ENCODE results near the gene RASGRF1.
"Not testable (repeated sequence)": the region's sequence is repeated elsewhere in the genome, so short reads cannot be mapped to it uniquely, and the experiment has no call there.

RASGRF1 gene

DNA sequence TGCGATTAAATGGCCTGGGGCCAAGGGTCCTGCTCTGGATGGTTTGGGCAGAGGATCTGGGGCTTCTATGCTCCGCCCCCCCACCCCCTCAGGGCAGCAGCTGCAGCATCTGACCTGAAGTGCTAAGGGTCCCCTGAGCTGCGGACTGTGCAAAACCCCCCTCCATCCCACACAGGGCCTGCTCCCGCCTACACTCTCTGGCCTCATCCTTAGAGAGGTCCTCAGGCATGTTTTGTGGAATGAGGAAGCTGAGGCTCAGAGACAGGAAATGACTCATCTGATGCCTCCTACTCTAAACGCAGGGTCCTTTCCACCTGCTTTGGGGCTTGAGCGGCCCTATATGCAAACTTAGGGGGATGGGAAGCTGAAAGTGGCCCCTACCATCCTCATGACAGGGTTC, 86.2 kb downstream of the RASGRF1 start:
- no peak for DNase-seq
- Mint-ChIP-seq H3K27ac (peak overlapping the region; percentile 11), H3K36me3 (ENCODE audit: low read depth) (no peaks in the 10 kb centered on the region), H3K27me3 (no peaks in the 10 kb centered on the region), H3K9me3 (no peaks in the 10 kb centered on the region), H3K4me3 (no peak overlapping the region), H3K4me1 (ENCODE audit: low read depth) (peaks cover 12% of the 10 kb centered on the region)

DNA sequence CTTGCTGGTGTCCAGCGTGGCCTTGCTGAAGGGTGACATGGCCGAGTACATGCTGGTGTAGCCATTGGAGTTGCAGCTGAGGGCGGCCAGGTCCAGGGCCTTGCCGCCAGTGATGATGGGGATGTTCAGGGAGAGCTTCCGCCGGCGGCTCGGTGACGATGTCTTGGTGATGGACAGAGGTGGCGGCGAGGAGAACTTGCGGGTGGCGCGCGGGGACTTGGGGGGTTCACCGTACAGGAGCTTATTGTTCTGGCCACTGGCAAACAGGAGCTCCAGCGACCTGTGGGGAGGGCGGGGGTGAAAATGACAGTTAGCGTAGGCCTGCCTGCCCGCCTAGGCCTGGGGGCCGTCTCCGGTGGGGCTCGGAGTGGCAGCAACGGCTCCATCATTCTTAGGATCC, 86.7 kb downstream of the RASGRF1 start:
- H3K36me3 Mint-ChIP-seq (ENCODE audit: low read depth) = no peaks in the 10 kb centered on the region
- H3K27me3 Mint-ChIP-seq = no peaks in the 10 kb centered on the region
- no peaks in the 10 kb centered on the region for H3K9me3 Mint-ChIP-seq
- DNase-seq = no peak
- no peak overlapping the region for H3K4me3 Mint-ChIP-seq
- no peak overlapping the region for H3K27ac Mint-ChIP-seq
- peaks cover 12% of the 10 kb centered on the region for H3K4me1 Mint-ChIP-seq (ENCODE audit: low read depth)

DNA sequence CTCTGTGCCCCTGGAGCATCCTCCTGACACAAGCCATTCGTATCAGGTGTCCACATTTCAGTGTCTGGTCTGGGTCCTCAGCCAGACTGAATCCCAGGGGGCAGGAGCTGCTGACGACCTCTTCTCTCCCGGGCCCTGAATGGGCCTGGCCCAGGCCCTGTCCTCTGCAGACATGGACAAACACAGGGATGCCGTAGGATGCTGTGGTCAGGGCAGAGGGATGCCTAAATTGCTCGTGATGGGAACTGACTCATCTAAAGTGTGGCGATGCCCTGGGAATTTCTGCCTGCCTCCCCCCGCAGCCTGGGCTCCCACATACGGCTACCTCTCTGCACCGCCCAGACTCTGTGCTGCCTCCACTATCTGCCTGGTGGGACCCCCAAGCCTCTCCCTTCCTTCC, 87.3 kb downstream of the RASGRF1 start:
- H3K4me1 Mint-ChIP-seq (ENCODE audit: low read depth) = peaks cover 12% of the 10 kb centered on the region
- no peaks in the 10 kb centered on the region for H3K9me3 Mint-ChIP-seq
- no peak for DNase-seq
- H3K27me3 Mint-ChIP-seq = no peaks in the 10 kb centered on the region
- no peak overlapping the region for H3K4me3 Mint-ChIP-seq
- H3K36me3 Mint-ChIP-seq (ENCODE audit: low read depth) = no peaks in the 10 kb centered on the region
- no peak overlapping the region for H3K27ac Mint-ChIP-seq

DNA sequence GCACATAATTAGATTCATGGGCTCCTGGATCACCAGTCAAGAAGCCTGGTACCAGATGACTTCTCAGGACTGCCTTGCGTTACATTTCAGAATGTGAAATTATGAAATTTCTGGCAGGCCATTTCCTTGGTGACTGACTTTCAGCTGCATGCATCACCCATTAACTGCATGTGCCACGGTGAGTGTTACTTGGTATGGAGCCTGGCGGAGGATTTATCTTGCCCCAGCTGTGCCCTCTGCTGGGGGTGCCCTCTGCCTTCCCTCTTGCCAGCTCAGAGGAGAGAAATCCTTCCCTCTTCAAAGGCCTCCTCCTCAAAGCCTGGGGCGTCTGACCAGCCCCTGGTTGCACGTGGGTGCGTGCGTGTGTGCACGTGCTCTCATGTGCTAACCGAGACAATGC, 88.0 kb downstream of the RASGRF1 start:
- no peak for DNase-seq
- no peaks in the 10 kb centered on the region for H3K36me3 Mint-ChIP-seq (ENCODE audit: low read depth)

DNA sequence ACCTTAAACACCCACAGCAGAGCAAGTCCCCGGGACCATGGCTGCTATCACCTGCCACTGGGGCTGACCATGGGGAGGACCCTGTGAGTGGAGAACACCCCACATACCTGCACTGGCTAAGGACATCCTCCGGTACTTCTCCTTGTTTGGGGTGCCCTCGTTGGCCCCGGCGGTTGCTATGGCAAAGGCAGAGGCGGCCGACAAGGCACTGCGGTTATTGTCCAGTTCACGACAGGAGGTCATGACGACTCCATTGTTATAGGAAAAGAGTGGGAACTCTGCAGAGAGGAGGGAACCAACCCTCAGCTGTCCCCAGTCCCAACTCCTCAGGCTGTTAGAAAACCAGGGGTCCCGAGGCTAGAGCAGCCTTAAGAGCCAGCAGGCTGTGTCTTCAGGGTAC, 90.9 kb downstream of the RASGRF1 start:
- H3K9me3 Mint-ChIP-seq = no peaks in the 10 kb centered on the region
- no peak overlapping the region for H3K4me3 Mint-ChIP-seq
- H3K4me1 Mint-ChIP-seq (ENCODE audit: low read depth) = peaks cover 7% of the 10 kb centered on the region
- no peak overlapping the region for H3K27ac Mint-ChIP-seq
- no peaks in the 10 kb centered on the region for H3K36me3 Mint-ChIP-seq (ENCODE audit: low read depth)
- H3K27me3 Mint-ChIP-seq = no peaks in the 10 kb centered on the region
- DNase-seq = no peak

More for the DNA sequence above, 88.0 kb downstream of the RASGRF1 start:
- Mint-ChIP-seq H3K27ac (no peak overlapping the region), H3K4me3 (no peak overlapping the region), H3K9me3 (no peaks in the 10 kb centered on the region), H3K27me3 (no peaks in the 10 kb centered on the region), H3K4me1 (ENCODE audit: low read depth) (peaks cover 12% of the 10 kb centered on the region)

DNA sequence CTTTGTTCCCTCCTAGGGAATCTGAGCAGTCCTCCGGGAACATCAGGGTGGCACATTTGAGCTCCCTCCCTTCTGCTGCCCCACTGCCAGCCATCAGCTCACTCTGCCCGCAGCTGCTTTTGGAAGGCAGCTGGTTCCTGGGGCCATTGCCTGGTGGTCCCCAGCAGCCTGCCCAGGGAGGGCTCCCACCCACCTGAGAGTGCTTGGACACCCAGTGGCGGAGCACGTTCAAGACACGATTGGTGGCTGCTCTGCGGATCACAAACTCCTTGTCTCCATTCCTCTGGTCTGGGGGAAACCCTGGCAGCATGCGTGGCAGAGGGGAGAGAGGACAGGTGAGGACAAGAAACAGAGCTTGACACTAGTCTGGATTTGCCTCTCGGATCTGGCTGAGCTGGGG, 92.1 kb downstream of the RASGRF1 start:
- no peak for DNase-seq
- Mint-ChIP-seq H3K27ac (no peak overlapping the region), H3K4me1 (ENCODE audit: low read depth) (no peaks in the 10 kb centered on the region), H3K27me3 (no peaks in the 10 kb centered on the region), H3K9me3 (no peaks in the 10 kb centered on the region), H3K4me3 (no peak overlapping the region), H3K36me3 (ENCODE audit: low read depth) (no peaks in the 10 kb centered on the region)

DNA sequence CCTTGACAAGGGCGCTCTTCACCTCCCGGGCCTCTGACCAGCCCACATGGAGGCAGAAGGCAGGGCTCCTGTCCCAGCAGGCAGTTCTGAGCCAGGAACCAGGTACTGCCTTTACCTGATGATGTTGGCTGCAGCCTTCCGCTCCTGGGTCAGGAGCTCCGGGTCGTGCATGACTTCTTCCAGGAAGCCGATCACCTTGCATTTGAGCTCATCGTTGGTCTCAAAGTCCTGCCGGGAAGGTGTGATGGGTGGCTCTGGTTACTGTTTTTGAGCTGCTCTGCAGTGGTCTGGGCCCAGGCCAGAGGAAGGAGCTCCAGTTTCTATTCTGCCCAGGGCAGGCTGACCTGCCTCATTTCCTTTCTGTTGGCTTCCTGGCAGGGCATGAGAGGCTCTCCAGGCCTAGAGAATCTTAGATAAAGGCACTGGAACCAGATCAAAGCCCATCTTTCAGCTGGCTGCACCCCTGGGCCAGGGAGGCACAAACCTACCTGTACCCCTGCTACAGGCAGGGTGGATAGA, 92.5 kb downstream of the RASGRF1 start:
- Mint-ChIP-seq H3K4me1 (ENCODE audit: low read depth) (no peaks in the 10 kb centered on the region), H3K27ac (no peak overlapping the region), H3K9me3 (no peaks in the 10 kb centered on the region), H3K36me3 (ENCODE audit: low read depth) (no peaks in the 10 kb centered on the region), H3K27me3 (no peaks in the 10 kb centered on the region), H3K4me3 (no peak overlapping the region)
- DNase-seq = no peak

DNA sequence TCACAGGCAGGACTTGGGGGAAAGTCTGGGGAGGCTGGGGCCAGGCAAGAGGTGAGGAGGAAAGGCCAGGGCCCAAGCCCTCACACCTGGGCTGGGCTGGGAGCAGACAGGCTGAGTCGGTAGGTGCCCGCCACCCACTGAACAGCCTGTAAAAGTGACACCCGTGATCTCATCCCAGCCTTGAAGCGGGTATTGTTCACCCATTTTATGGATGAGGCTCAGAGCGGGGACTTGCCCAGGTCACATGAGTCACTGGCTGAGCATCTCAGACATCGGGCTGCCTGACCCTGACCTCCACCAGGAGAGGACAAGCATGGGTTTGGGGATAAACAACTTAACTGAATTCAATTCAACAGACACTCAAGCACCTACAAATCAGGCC, 93.7 kb downstream of the RASGRF1 start:
- DNase-seq = no peak
- Mint-ChIP-seq H3K4me3 (no peak overlapping the region), H3K36me3 (ENCODE audit: low read depth) (no peaks in the 10 kb centered on the region), H3K4me1 (ENCODE audit: low read depth) (no peaks in the 10 kb centered on the region), H3K27ac (no peak overlapping the region), H3K27me3 (no peaks in the 10 kb centered on the region), H3K9me3 (no peaks in the 10 kb centered on the region)

DNA sequence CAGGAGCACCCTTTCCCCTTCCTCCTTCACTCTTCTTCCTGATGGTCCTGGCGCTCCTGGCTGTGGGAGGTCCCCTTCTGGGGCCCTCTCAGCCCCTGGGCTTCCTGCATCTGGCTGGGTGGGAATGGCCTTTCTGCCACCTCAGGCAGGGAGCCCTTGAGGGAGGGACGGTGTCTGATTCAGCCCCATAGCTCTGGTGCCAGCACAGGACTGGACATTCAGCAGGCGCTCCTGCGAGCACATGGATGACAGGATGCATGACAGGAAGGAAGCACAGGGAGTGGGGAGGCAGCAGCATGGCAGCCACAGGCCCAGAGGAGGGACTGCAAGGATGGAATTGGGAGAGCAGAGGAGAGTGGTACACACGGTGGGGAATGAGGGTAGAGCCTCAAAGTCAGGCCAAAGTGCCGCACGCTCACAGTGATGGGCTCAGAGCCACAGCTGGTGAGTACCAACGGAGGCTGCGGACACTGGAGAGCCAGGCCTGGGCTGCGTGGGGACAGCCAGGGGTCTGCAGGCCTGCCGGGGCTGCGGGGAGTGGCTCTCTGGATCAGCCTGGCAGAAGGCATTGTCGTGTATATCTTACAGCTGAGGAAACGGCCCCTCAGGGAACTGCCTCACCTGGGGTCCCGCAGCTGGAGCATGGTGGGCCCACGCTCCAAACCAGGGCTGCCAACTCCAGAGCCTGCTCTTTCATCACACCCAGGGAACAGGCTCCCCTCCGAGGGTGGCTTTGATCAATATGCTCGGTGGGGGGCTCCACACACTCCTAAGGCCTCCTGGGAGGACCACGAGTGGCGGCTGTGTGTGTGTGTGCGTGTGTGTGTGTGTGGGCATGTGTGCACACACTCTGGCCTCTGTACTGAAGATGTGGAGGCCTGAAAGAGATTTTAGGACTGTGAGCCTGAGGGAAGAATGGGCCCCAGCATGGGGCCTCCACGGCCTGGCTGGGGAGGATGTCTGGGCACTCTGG, 94.4 kb downstream of the RASGRF1 start:
- no peak for DNase-seq
- Mint-ChIP-seq H3K27me3 (no peaks in the 10 kb centered on the region), H3K36me3 (ENCODE audit: low read depth) (no peaks in the 10 kb centered on the region), H3K9me3 (no peaks in the 10 kb centered on the region), H3K4me1 (ENCODE audit: low read depth) (no peaks in the 10 kb centered on the region), H3K4me3 (no peak overlapping the region), H3K27ac (no peak overlapping the region)

DNA sequence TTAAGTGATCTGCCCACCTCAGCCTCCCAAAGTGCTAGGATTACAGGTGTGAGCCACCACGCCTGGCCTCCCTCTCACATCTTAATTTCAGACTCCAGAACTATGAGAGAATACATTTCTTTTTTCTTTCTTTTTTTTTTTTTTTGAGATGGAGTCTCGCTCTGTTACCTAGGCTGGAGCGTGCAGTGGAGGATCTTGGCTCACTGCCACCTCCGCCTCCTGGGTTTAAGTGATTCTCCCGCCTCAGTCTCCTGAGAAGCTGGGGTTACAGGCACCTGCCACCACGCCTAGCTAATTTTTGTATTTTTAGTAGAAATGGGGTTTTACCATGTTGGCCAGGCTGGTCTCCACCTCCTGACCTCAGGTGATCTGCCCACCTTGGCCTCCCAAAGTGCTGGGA, 95.4 kb downstream of the RASGRF1 start:
- H3K36me3 Mint-ChIP-seq (ENCODE audit: low read depth); H3K27me3 Mint-ChIP-seq; H3K4me1 Mint-ChIP-seq (ENCODE audit: low read depth); H3K4me3 Mint-ChIP-seq; DNase-seq; H3K27ac Mint-ChIP-seq; H3K9me3 Mint-ChIP-seq: not testable (repeated sequence)

DNA sequence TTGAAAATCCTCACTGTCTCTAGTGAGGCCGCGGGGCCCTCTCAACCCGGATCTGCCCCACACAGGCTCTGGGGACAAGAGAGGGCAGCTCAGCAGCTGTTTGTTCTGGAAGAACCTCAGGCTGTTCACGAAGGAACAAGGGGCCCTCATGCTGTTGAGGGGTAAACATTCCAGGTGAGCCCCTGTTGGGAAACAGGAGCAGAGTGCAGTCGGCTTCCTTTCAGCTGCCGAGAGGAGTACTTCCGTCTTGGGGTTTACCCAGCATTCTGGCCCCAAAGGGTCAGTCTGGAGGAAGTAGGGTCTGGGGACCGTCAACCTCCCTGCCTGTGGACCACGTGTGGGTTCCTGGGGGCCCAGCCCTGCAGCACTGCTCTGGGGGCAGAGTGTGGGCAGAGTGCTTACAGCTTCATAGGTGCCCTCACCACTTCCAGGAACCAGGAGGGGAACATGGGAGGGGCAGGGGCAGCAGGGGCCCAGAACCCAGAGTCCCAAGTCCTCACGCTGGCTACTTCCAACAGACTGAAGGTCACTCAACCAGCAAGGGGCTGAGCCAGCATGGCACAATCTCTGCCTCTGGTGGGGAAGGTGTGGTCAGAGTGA, 96.5 kb downstream of the RASGRF1 start:
- H3K36me3 Mint-ChIP-seq (ENCODE audit: low read depth) = no peaks in the 10 kb centered on the region
- no peaks in the 10 kb centered on the region for H3K4me1 Mint-ChIP-seq (ENCODE audit: low read depth)
- no peaks in the 10 kb centered on the region for H3K27me3 Mint-ChIP-seq
- no peak overlapping the region for H3K27ac Mint-ChIP-seq
- H3K4me3 Mint-ChIP-seq = no peak overlapping the region
- no peaks in the 10 kb centered on the region for H3K9me3 Mint-ChIP-seq
- DNase-seq = no peak

DNA sequence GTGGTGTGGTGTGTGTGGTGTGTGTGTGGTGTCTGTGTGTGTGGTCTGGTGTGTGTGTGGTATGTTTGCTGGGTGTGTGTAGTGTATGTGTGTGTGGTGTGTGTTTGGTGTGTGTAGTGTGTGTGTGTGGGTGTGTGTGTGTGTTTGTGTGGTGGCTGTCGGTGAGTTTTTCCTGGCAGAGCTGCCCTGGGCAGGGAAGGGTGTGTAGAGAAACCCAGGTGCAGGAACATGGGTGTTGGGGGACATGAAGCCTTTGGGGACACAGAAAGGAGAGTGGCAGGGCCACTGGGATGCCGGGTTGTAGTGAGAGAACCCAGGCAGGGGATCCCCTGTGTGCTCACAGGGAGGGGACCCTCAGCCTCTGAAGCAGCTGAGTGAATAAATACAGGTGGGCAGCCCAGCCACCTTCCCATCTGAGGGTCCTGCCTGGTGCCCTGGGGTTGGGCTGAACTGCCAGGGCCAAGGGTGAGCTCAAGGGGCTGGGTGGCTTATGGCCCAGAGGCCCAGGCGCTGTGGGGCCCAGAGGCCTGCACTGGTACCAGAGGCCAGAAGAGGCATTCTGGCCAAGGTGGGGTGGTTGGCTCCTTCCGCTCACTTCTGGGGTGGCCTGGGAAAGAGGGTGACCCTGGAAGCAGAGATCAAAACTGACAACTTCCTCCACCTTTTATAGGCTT, 97.2 kb downstream of the RASGRF1 start:
- Mint-ChIP-seq H3K36me3 (ENCODE audit: low read depth) (no peaks in the 10 kb centered on the region), H3K4me1 (ENCODE audit: low read depth) (peaks cover 2% of the 10 kb centered on the region), H3K27ac (no peak overlapping the region), H3K27me3 (no peaks in the 10 kb centered on the region), H3K9me3 (no peaks in the 10 kb centered on the region), H3K4me3 (no peak overlapping the region)
- DNase-seq = no peak

DNA sequence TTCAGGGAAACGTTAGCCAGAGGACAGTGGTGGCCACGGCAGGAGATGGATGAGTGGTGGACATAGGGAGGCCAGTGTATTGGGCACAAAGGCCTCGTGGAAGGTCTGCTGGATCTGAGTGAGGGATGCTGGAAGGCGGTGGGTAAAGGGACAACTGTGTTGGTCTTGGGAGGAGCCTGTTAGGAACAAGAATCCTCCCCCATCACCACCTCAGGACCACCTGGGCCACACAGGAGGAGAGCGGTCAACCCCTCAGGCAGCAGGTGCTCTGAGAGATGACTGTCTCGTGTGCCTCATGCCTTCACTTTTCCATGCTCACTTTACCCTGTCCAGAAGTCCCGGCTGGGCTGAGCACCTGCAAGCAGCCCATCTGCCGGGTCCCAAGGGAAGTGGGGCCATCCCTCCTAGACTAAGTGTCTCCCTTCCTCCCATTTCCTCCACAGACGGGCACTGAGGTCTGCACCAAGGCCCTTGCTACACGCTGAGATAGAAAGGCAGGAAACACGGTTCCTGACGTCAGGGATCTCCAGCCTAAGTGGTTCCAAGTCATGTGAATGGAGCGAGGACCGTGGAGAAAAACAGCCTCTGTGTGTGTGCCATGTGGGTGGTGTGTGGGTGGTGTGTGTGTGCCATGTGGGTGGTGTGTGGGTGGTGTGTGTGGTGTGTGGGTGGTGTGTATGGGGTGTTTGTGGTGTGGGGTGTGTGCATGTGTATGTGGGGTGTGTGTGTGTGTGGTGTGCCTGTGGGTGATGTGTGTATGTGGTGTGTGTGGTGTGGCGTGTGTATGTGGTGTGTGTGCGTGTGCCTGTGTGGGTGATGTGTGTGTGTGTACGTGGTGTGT, 97.9 kb downstream of the RASGRF1 start:
- Mint-ChIP-seq H3K9me3 (no peaks in the 10 kb centered on the region), H3K4me1 (ENCODE audit: low read depth) (peaks cover 2% of the 10 kb centered on the region), H3K27me3 (no peaks in the 10 kb centered on the region), H3K27ac (peak overlapping the region; percentile 51), H3K4me3 (no peak overlapping the region), H3K36me3 (ENCODE audit: low read depth) (no peaks in the 10 kb centered on the region)
- no peak for DNase-seq

DNA sequence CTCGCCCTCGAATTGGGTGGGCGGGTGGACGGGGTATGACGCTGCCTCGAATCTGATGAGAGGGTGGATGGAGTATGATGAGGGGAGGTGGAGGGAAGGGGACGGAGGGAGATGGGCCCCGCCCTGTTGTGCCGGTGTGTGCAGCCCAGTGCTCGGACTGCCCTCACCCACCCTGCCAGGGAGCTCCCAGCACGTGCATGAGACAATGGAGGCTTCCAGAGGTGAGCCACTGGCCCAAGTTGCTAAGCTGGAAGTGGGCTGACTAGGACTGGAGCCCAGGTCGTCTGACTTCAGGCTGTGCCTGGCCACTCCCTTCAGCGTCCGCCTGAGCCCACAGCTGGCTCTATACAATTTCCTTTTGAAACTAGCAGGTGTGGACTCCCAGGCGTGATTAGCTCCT, 98.7 kb downstream of the RASGRF1 start:
- DNase-seq = no peak
- Mint-ChIP-seq H3K9me3 (no peaks in the 10 kb centered on the region), H3K4me1 (ENCODE audit: low read depth) (peaks cover 2% of the 10 kb centered on the region), H3K27ac (no peak overlapping the region), H3K27me3 (no peaks in the 10 kb centered on the region), H3K36me3 (ENCODE audit: low read depth) (no peaks in the 10 kb centered on the region), H3K4me3 (no peak overlapping the region)

Data from activated T-cell treated with anti-CD3 and anti-CD28 coated beads, Interleukin-2, amount 50 U/mL, for 24 hours (primary cell).